A549 (cell line): Measurements from ENCODE around the gene CALHM6.

ENCODE experiments used
- BHLHE40 ChIP-seq: IDR thresholded peaks from 2 replicates; pipeline ENCODE4 v1.6.1; 2012; ENCODE audit warnings: low read depth, low read length, inconsistent platforms
- HEYL ChIP-seq: fragments of 250-450 bp; sonication (Bioruptor Pico); IDR thresholded peaks from 2 replicates; pipeline ENCODE4 v1.8.0; 2021; ENCODE audit warnings: mild to moderate bottlenecking, moderate library complexity
- POLR2A ChIP-seq: IDR thresholded peaks from 2 replicates; pipeline ENCODE4 v1.6.1; 2012; ENCODE audit warnings: mild to moderate bottlenecking, low read length
- POLR2AphosphoS2 ChIP-seq: conservative IDR thresholded peaks from 2 replicates; pipeline ENCODE4 v1.6.1; 2012; ENCODE audit warnings: low read length, improper control_type of control experiment, inconsistent platforms
- SMC3 ChIP-seq: fragments of >200 bp; sonication (Bioruptor Twin); formaldehyde crosslinking; IDR thresholded peaks from 3 replicates; pipeline ENCODE4 v1.6.1; 2018; ENCODE audit warnings: inconsistent platforms
- SREBF2 ChIP-seq: fragments of 450-650 bp; IDR thresholded peaks from 2 replicates; pipeline ENCODE4 v1.6.1; 2014; ENCODE audit warnings: mild to moderate bottlenecking, moderate library complexity
- TF ChIP-seq, protein P1 (sequence below): IDR thresholded peaks from 2 replicates; pipeline ENCODE4 v1.6.1; 2012
- TF ChIP-seq, protein P2 (sequence below): fragments of >200 bp; sonication (Bioruptor Twin); formaldehyde crosslinking; IDR thresholded peaks from 3 replicates; pipeline ENCODE4 v1.5.1; 2016
- TF ChIP-seq, protein P3 (sequence below): fragments of 450-650 bp; IDR thresholded peaks from 2 replicates; pipeline ENCODE4 v1.6.1; 2014; ENCODE audit warnings: antibody characterized with exemption

DNA sequence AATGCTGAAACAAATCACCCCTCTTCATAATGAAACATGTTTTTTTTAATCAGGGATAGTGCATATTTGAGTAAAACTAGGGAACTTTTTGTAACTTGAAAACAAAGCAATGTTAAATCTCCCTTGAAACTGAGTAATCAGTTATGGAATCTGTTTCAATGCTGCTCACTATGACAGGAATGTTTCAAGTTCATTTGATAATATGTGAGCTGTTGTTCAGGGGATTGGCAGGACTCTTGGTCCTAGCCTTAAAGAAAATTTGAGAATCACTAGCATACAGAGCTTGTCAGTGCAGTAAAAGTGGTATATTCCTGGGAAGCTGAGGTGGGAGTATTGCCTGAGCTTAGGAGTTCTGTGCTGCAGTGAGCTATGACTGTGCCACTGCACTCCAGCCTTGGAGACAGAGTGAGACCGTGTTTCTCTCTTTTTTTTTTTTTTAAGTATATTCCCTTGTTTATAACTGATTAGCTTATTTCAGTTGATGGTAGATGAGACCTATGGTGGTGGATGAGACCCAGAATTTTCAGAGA, 21.6 kb upstream of the CALHM6 start:
- TF ChIP-seq, protein P1, sequence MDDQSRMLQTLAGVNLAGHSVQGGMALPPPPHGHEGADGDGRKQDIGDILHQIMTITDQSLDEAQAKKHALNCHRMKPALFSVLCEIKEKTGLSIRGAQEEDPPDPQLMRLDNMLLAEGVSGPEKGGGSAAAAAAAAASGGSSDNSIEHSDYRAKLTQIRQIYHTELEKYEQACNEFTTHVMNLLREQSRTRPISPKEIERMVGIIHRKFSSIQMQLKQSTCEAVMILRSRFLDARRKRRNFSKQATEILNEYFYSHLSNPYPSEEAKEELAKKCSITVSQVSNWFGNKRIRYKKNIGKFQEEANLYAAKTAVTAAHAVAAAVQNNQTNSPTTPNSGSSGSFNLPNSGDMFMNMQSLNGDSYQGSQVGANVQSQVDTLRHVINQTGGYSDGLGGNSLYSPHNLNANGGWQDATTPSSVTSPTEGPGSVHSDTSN, result no peak
- TF ChIP-seq HEYL (CRISPR knock-in tag), result no peak
- no peak for TF ChIP-seq POLR2A
- TF ChIP-seq, protein P2, sequence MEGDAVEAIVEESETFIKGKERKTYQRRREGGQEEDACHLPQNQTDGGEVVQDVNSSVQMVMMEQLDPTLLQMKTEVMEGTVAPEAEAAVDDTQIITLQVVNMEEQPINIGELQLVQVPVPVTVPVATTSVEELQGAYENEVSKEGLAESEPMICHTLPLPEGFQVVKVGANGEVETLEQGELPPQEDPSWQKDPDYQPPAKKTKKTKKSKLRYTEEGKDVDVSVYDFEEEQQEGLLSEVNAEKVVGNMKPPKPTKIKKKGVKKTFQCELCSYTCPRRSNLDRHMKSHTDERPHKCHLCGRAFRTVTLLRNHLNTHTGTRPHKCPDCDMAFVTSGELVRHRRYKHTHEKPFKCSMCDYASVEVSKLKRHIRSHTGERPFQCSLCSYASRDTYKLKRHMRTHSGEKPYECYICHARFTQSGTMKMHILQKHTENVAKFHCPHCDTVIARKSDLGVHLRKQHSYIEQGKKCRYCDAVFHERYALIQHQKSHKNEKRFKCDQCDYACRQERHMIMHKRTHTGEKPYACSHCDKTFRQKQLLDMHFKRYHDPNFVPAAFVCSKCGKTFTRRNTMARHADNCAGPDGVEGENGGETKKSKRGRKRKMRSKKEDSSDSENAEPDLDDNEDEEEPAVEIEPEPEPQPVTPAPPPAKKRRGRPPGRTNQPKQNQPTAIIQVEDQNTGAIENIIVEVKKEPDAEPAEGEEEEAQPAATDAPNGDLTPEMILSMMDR, result no peak
- no peak for TF ChIP-seq BHLHE40
- TF ChIP-seq SREBF2, result no peak
- no peak for TF ChIP-seq POLR2AphosphoS2
- TF ChIP-seq SMC3, result no peak
- TF ChIP-seq, protein P3, sequence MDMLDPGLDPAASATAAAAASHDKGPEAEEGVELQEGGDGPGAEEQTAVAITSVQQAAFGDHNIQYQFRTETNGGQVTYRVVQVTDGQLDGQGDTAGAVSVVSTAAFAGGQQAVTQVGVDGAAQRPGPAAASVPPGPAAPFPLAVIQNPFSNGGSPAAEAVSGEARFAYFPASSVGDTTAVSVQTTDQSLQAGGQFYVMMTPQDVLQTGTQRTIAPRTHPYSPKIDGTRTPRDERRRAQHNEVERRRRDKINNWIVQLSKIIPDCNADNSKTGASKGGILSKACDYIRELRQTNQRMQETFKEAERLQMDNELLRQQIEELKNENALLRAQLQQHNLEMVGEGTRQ, result no peak
